Pancreas (tissue), 10 donors: ENCODE results near the gene MBD6. TPM values are rescaled to one million over a fixed set of nuclear protein-coding genes. Genes with fewer than 3 reads are reported as not detected.

ENCODE experiments used
- ATAC-seq, 4 donors: fragments of 200-7000 bp; cut with Tn5 transposase; one replicate each; pipeline versions ENCODE4 v1.8.0 to v1.9.1; 2020; ENCODE audit warnings: mild to moderate bottlenecking in 4 of 4, moderate library complexity in 4 of 4
- DNase-seq, 6 donors: peaks; one replicate each; pipeline ENCODE4 v3.0.0-alpha.2; 2020
- FAIRE-seq: peaks from 2 replicates; lab custom pipeline; 2012; peaks lifted over from hg19 to GRCh38; lab: Jason Lieb, UNC
- H3K27ac ChIP-seq, 4 donors: fragments of 200-600 bp; sonication (generic); 1 replicate in 3 of 4; 2 replicates in 1 of 4; pipeline versions ENCODE4 v1.5.0 to v1.8.0; 2020
- H3K27me3 ChIP-seq, 4 donors: fragments of 200-600 bp; one replicate each; pipeline ENCODE4 v1.8.0; 2021
- H3K36me3 ChIP-seq, 3 donors: fragments of 200-600 bp; sonication (generic) in 1 of 3; one replicate each; pipeline versions ENCODE4 v1.5.0 to v1.8.0; 2020 to 2021
- H3K4me1 ChIP-seq, 3 donors: fragments of 200-600 bp; one replicate each; pipeline ENCODE4 v1.8.0; 2021
- H3K4me3 ChIP-seq, 4 donors: fragments of 200-600 bp; sonication (generic) in 2 of 4; one replicate each; pipeline versions ENCODE4 v1.5.0 to v1.8.0; 2020 to 2021
- H3K9me3 ChIP-seq, 4 donors: fragments of 200-600 bp; one replicate each; pipeline ENCODE4 v1.8.0; 2021
- CTCF ChIP-seq, 4 donors: fragments of 200-600 bp; sonication (generic) in 3 of 4; IDR thresholded peaks; one replicate each; pipeline versions ENCODE4 v1.5.0 to v1.8.0; 2021; ENCODE audit warnings: antibody characterized with exemption in 4 of 4
- WGBS, 2 donors: extraction: QIAGEN DNeasy Blood & Tissue Kit; methylation state at CpG; one replicate each; pipeline ENCODE4 v1.1.7; 2013; 5-methylcytosine and 5-hydroxymethylcytosine counted together
- intact Hi-C, 3 donors: fragments of 100-400 bp; cut with DNase I; formaldehyde crosslinking; loops; one replicate each; pipeline versions ENCODE4 v1.11.1 to v1.14.2; 2022
- polyA plus RNA-seq, 2 donors: library from polyadenylated mRNA; stranded (reverse); fragments of 200-250 nt; gene quantifications; one replicate each; pipeline ENCODE4 v1.2.3, GENCODE V29; 2013
- total RNA-seq, 6 donors: library from RNA; stranded (reverse); fragmentation: NEBNext Ultra II Directional in 4 of 6; extraction: Animal tissue kit (Norgen Biotek cat#: 25700) in 4 of 6; gene quantifications; one replicate each; pipeline versions ENCODE4 v1.2.1 to v1.2.4, GENCODE V29; 2021 to 2023
- donor health status: healthy with polysubstance abuse.
- donor health status: DM: no; HTN: no; CAD: no; lungs with moderate emphysema.
- donor health status: DM: no; HTN: no; CAD: no.
- donor health status: control.
- donor health status: control.
- donor health status: Bipolar disorder and iron deficiency.
- donor health status: DM: yes; HTN: yes; CAD: no.
- donor health status: DM: no; HTN: no; CAD: no.
- donor health status: DM: no; HTN: no; CAD: no.
- donor health status: DM: yes; HTN: yes; CAD: no.

MBD6 gene
- total and polyA plus RNA-seq, 8 donors = 37.4 to 87.1 (median 51.9) TPM

- FAIRE-seq = no peak
- H3K9me3 ChIP-seq = no peaks in the 10 kb centered on the region
- H3K4me1 ChIP-seq = peaks cover 0 to 12% (median 5%) of the 10 kb centered on the region in 3 donors
- no peaks in the 10 kb centered on the region for H3K27me3 ChIP-seq
- no peak for ATAC-seq
- H3K36me3 ChIP-seq = peaks cover 0 to 6% (median 3%) of the 10 kb centered on the region in 3 donors
- DNase-seq = no peak
- intact Hi-C loops = no loop called here
- no peak for TF ChIP-seq CTCF (IDR thresholded peaks at IDR 0.05)
- WGBS, 2 donors = 81 to 86% methylated on average over 2 of the region's 2 CpGs
- no peak overlapping the region for H3K4me3 ChIP-seq
- no peak overlapping the region for H3K27ac ChIP-seq
These were observed 21.0 kb downstream of the MBD6 start for GRCh38 chr12:57543581-57543980.

- WGBS, 2 donors = 38 to 39% methylated on average over 15 of the region's 15 CpGs
- intact Hi-C loops = no loop called here
- Histone ChIP-seq H3K27me3 (no peaks in the 10 kb centered on the region), H3K9me3 (no peaks in the 10 kb centered on the region), H3K36me3 (peaks cover 0 to 5% (median 0%) of the 10 kb centered on the region in 3 donors), H3K4me3 (peak overlapping the region; percentile 85 to 98 (median 95)), H3K27ac (peak overlapping the region; percentile 57 to 78 (median 76)), H3K4me1 (peaks cover 0 to 12% (median 5%) of the 10 kb centered on the region in 3 donors)
- no peak for FAIRE-seq
- TF ChIP-seq CTCF (IDR thresholded peaks at IDR 0.05) = no peak
- ATAC-seq = peak; percentile 20 to 42 (median 32)
- DNase-seq = peak in 2 of 6 donors; percentile 18 to 32
These were observed 23.3 kb downstream of the MBD6 start for GRCh38 chr12:57545809-57546437.

- ATAC-seq (peak; percentile 96 to 98 (median 96)), DNase-seq (peak; percentile 86 to 98 (median 96)), FAIRE-seq (no peak)
- Histone ChIP-seq H3K27ac (peak within 1 kb of the TSS; percentile 57 to 78 (median 76)), H3K9me3 (no peaks in the 10 kb centered on the region), H3K4me3 (peak within 1 kb of the TSS; percentile 85 to 98 (median 95)), H3K36me3 (peaks cover 0 to 3% (median 0%) of the 10 kb centered on the region in 3 donors), H3K27me3 (no peaks in the 10 kb centered on the region), H3K4me1 (peaks cover 0 to 12% (median 5%) of the 10 kb centered on the region in 3 donors)
- 0 to 1% methylated on average over 48 to 56 of the region's 56 CpGs for WGBS, 2 donors
- no peak for TF ChIP-seq CTCF (IDR thresholded peaks at IDR 0.05)
- intact Hi-C loops = no loop called here
These were observed 24.0 kb downstream of the MBD6 start, which contains the start of gene DCTN2 for GRCh38 chr12:57546438-57547287. Gene DCTN2 (minus strand): TSS chr12:57547192. CDS start chr12:57547063, 129 bp downstream.

GRCh38 chr12:57547288-57548012 is 24.8 kb downstream of the MBD6 start:
- TF ChIP-seq CTCF (IDR thresholded peaks at IDR 0.05) = no peak
- Histone ChIP-seq H3K27me3 (no peaks in the 10 kb centered on the region), H3K4me1 (peaks cover 0 to 12% (median 5%) of the 10 kb centered on the region in 3 donors), H3K27ac (no peak overlapping the region), H3K36me3 (no peaks in the 10 kb centered on the region), H3K9me3 (no peaks in the 10 kb centered on the region), H3K4me3 (peak overlapping the region in 2 of 4 donors; percentile 94 to 98)
- 19 to 20% methylated on average over 9 of the region's 9 CpGs for WGBS, 2 donors
- peak; percentile 69 for FAIRE-seq
- intact Hi-C loops = no loop called here
- DNase-seq = no peak
- no peak for ATAC-seq
